IMR-90 (cell line): ENCODE measurements around the gene PPP3CA. TPM values are rescaled to one million over a fixed set of nuclear protein-coding genes. Genes with fewer than 3 reads are reported as not detected.

Experiments
- ATAC-seq: fragments of 200-7000 bp; cut with Tn5 transposase; 2 replicates; pipeline ENCODE4 v1.9.1; 2020; ENCODE audit warnings: low read depth, mild to moderate bottlenecking, moderate library complexity
- BruUV-seq: library from RNA; stranded (reverse); fragments of 400-500 nt; replicated peaks from 2 replicates; lab custom pipeline; 2021; lab: Mats Ljungman, UMichigan
- CTCF ChIA-PET: fragments of 300-600 bp; formaldehyde crosslinking; extraction: SDS; loops from one replicate; lab custom pipeline; 2021; ENCODE audit warnings: antibody characterized with exemption; lab: Yijun Ruan, JAX
- POLR2A ChIA-PET: fragments of 300-600 bp; sonication (Branson Sonifier 250); formaldehyde crosslinking; loops from one replicate; lab custom pipeline; 2022; ENCODE audit warnings: antibody characterized with exemption; ENCODE audit not compliant: unreplicated experiment; lab: Charles Lee
- DNase-seq: peaks from one replicate; pipeline ENCODE4 v3.0.0; 2013
- H2AFZ ChIP-seq: replicated peaks from 2 replicates; pipeline ENCODE3; 2013; ENCODE audit warnings: low read length, mild to moderate bottlenecking; ENCODE audit not compliant: poor library complexity
- H2AK5ac ChIP-seq: 2 replicates; pipeline ENCODE4 v1.6.1; 2013; ENCODE audit warnings: low read depth, low read length, inconsistent platforms
- H2AK9ac ChIP-seq: replicated peaks from 2 replicates; pipeline ENCODE3; 2013; ENCODE audit warnings: mild to moderate bottlenecking, low read depth, low read length, moderate library complexity; ENCODE audit not compliant: poor library complexity
- H2BK120ac ChIP-seq: 2 replicates; pipeline ENCODE4 v1.6.1; 2013; ENCODE audit warnings: low read depth, low read length, inconsistent platforms
- H2BK15ac ChIP-seq: 3 replicates; pipeline ENCODE4 v1.6.1; 2013; ENCODE audit warnings: low read depth, low read length, inconsistent platforms
- H2BK20ac ChIP-seq: 2 replicates; pipeline ENCODE4 v1.6.1; 2013; ENCODE audit warnings: low read depth, mild to moderate bottlenecking, inconsistent platforms, low read length, moderate library complexity
- H2BK5ac ChIP-seq: 2 replicates; pipeline ENCODE4 v1.6.1; 2013; ENCODE audit warnings: mild to moderate bottlenecking, low read depth, low read length, inconsistent platforms; ENCODE audit not compliant: poor library complexity, severe bottlenecking
- H3K14ac ChIP-seq: replicated peaks from 2 replicates; pipeline ENCODE4 v1.6.1; 2013; ENCODE audit warnings: low read depth, low read length, inconsistent platforms
- H3K18ac ChIP-seq: 2 replicates; pipeline ENCODE4 v1.6.1; 2013; ENCODE audit warnings: low read depth, low read length, control low read depth
- H3K23ac ChIP-seq: 2 replicates; pipeline ENCODE4 v1.6.1; 2013; ENCODE audit warnings: low read depth, low read length, inconsistent platforms
- H3K27ac ChIP-seq: 2 replicates; pipeline ENCODE4 v1.5.1; 2013; ENCODE audit warnings: mild to moderate bottlenecking, control low read depth, low read length; ENCODE audit not compliant: insufficient read depth
- H3K27me3 ChIP-seq: 2 replicates; pipeline ENCODE4 v1.6.1; 2013; ENCODE audit warnings: low read length; ENCODE audit not compliant: control insufficient read depth, insufficient read depth
- H3K36me3 ChIP-seq: 2 replicates; pipeline ENCODE4 v1.6.1; 2013; ENCODE audit warnings: low read length, mixed read lengths; ENCODE audit not compliant: control insufficient read depth, insufficient read depth
- H3K4ac ChIP-seq: 2 replicates; pipeline ENCODE4 v1.6.1; 2013; ENCODE audit warnings: low read depth, low read length, inconsistent platforms
- H3K4me1 ChIP-seq: 2 replicates; pipeline ENCODE4 v1.6.1; 2013; ENCODE audit warnings: low read length, mixed read lengths; ENCODE audit not compliant: control insufficient read depth, insufficient read depth
- H3K4me2 ChIP-seq: 2 replicates; pipeline ENCODE4 v1.6.1; 2013; ENCODE audit warnings: low read depth, mild to moderate bottlenecking, control low read depth, low read length, moderate library complexity
- H3K4me3 ChIP-seq: 2 replicates; pipeline ENCODE4 v1.5.1; 2013; ENCODE audit warnings: low read depth, mild to moderate bottlenecking, control low read depth, low read length, moderate library complexity; ENCODE audit not compliant: insufficient read depth
- H3K56ac ChIP-seq: 2 replicates; pipeline ENCODE4 v1.6.1; 2013; ENCODE audit warnings: low read length, inconsistent platforms; ENCODE audit not compliant: insufficient read depth; ENCODE audit errors: extremely low read depth
- H3K79me1 ChIP-seq, 2 experiments: 2 replicates each; pipeline ENCODE4 v1.6.1; 2013; ENCODE audit warnings: low read length in 2 of 2, inconsistent platforms in 1 of 2, low read depth in 1 of 2
- H3K9ac ChIP-seq: 2 replicates; pipeline ENCODE4 v1.6.1; 2013; ENCODE audit warnings: low read depth, low read length, control low read depth
- H3K9me1 ChIP-seq: 2 replicates; pipeline ENCODE4 v1.6.1; 2013; ENCODE audit warnings: low read length, inconsistent platforms; ENCODE audit not compliant: insufficient read depth
- H3K9me3 ChIP-seq: 2 replicates; pipeline ENCODE4 v1.6.1; 2013; ENCODE audit warnings: low read length; ENCODE audit not compliant: control insufficient read depth, insufficient read depth
- H4K20me1 ChIP-seq: 2 replicates; pipeline ENCODE4 v1.6.1; 2013; ENCODE audit warnings: low read length, inconsistent platforms; ENCODE audit not compliant: insufficient read depth
- H4K5ac ChIP-seq: 2 replicates; pipeline ENCODE4 v1.6.1; 2013; ENCODE audit warnings: mild to moderate bottlenecking, low read depth, low read length, control low read depth
- H4K8ac ChIP-seq, 2 experiments: 2 replicates each; pipeline ENCODE4 v1.6.1; 2013; ENCODE audit warnings: low read depth in 2 of 2, low read length in 2 of 2, control low read depth in 1 of 2, inconsistent platforms in 1 of 2
- H4K91ac ChIP-seq: 2 replicates; pipeline ENCODE4 v1.6.1; 2013; ENCODE audit warnings: low read depth, low read length, inconsistent platforms; ENCODE audit not compliant: insufficient read depth
- BHLHE40 ChIP-seq: fragments of 150-350 bp; IDR thresholded peaks from 2 replicates; pipeline ENCODE4 v1.6.1; 2016; ENCODE audit warnings: mild to moderate bottlenecking, low read depth, low read length
- CEBPB ChIP-seq: IDR thresholded peaks from 2 replicates; pipeline ENCODE4 v1.6.1; 2012; ENCODE audit warnings: low read depth, low read length, improper control_type of control experiment
- CHD1 ChIP-seq: IDR thresholded peaks from 2 replicates; pipeline ENCODE4 v1.6.1; 2012; ENCODE audit warnings: low read depth, low read length, improper control_type of control experiment
- CTCF ChIP-seq: conservative IDR thresholded peaks from 2 replicates; pipeline ENCODE4 v1.5.1; 2012; ENCODE audit warnings: mild to moderate bottlenecking, low read depth, low read length, improper control_type of control experiment
- ELK1 ChIP-seq: fragments of 150-350 bp; IDR thresholded peaks from 2 replicates; pipeline ENCODE4 v1.6.1; 2016; ENCODE audit warnings: low read depth, mild to moderate bottlenecking, low read length, moderate library complexity, borderline replicate concordance
- FOS ChIP-seq: fragments of 150-350 bp; IDR thresholded peaks from 2 replicates; pipeline ENCODE4 v1.6.1; 2016; ENCODE audit warnings: low read depth, low read length
- MAFK ChIP-seq: IDR thresholded peaks from 2 replicates; pipeline ENCODE4 v1.6.1; 2012; ENCODE audit warnings: low read depth, low read length, improper control_type of control experiment
- MAZ ChIP-seq: IDR thresholded peaks from 2 replicates; pipeline ENCODE4 v1.6.1; 2012; ENCODE audit warnings: low read depth, mild to moderate bottlenecking, low read length, improper control_type of control experiment, moderate library complexity, borderline replicate concordance
- MXI1 ChIP-seq: IDR thresholded peaks from 2 replicates; pipeline ENCODE4 v1.6.1; 2012; ENCODE audit warnings: low read depth, mild to moderate bottlenecking, low read length, moderate library complexity, borderline replicate concordance
- NFE2L2 ChIP-seq: fragments of 150-350 bp; IDR thresholded peaks from 2 replicates; pipeline ENCODE4 v1.6.1; 2016; ENCODE audit warnings: low read depth, mild to moderate bottlenecking, low read length
- RAD21 ChIP-seq: IDR thresholded peaks from 2 replicates; pipeline ENCODE4 v1.6.1; 2012; ENCODE audit warnings: low read length, improper control_type of control experiment
- RCOR1 ChIP-seq: IDR thresholded peaks from 2 replicates; pipeline ENCODE4 v1.6.1; 2012; ENCODE audit warnings: mild to moderate bottlenecking, low read length, improper control_type of control experiment; ENCODE audit not compliant: insufficient replicate concordance
- RFX5 ChIP-seq: IDR thresholded peaks from 2 replicates; pipeline ENCODE4 v1.8.0; 2012; ENCODE audit warnings: low read depth, mild to moderate bottlenecking, low read length, moderate library complexity
- USF2 ChIP-seq: fragments of 150-350 bp; IDR thresholded peaks from 2 replicates; pipeline ENCODE4 v1.6.1; 2017; ENCODE audit warnings: mild to moderate bottlenecking, antibody characterized with exemption, low read length, low read depth
- WGBS, 2 experiments: methylation state at CpG; one replicate each; pipeline versions ENCODE4 v1.1.5 to v1.1.7; 2013; ENCODE audit warnings: missing lambda C conversion rate in 2 of 2; ENCODE audit not compliant: insufficient read length in 1 of 2; ENCODE audit errors: extremely low coverage in 2 of 2; 5-methylcytosine and 5-hydroxymethylcytosine counted together
- dilution Hi-C: fragments of 300-500 bp; cut with HindIII; formaldehyde crosslinking; loops from one replicate; pipeline ENCODE4 v1.14.3; 2018; ENCODE audit warnings: low sequenced_read_pairs; ENCODE audit not compliant: unreplicated experiment
- in situ Hi-C: fragments of 300-500 bp; cut with MboI; formaldehyde crosslinking; loops from 3 replicates; pipeline ENCODE4 v1.14.3; 2019; ENCODE audit warnings: low sequenced_read_pairs, inconsistent platforms, mixed read lengths
- intact Hi-C: fragments of 100-400 bp; cut with micrococcal nuclease; formaldehyde crosslinking; loops from 2 replicates; pipeline ENCODE4 v1.10.0; 2022
- polyA plus RNA-seq, 3 experiments: library from polyadenylated mRNA; depleted of rRNA; stranded (reverse); fragments of >200 nt; gene quantifications; 2 replicates each; pipeline ENCODE4 v1.2.3, GENCODE V29; 2012; ENCODE audit warnings: low replicate concordance in 1 of 3
- total RNA-seq: library from RNA; depleted of rRNA; stranded (reverse); fragments of >200 nt; gene quantifications from 2 replicates; pipeline ENCODE4 v1.2.3, GENCODE V29; 2012

PPP3CA gene
- total and polyA plus RNA-seq, 2 of the 4 experiments (the other 2 are of a cell fraction): 14.5 to 48.6 TPM

DNA sequence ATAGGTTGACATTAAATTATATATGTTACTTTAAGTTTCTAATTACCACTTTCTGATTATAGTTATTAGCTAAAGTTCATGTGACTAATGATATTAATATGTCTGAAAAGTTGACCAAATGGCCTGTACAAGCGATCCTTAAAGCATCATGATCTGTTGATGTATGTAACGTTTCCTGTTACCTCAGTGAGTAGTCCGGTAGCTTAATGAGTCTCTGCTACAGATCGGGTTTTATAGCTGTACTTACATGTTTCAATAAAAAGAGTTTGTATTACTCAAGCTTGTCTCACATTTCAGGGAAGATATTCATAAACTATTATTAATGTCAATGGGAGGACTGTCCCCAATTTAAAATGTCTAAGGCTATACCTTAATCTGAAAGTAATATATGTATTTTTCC is 246.3 kb downstream of the PPP3CA start:
- dilution Hi-C loops: no loop called here
- no peak overlapping the region for H2BK5ac ChIP-seq

More for the DNA sequence above, 246.3 kb downstream of the PPP3CA start:
- Histone ChIP-seq H4K20me1 (no peaks in the 10 kb centered on the region), H3K4ac (no peak overlapping the region), H4K5ac (no peak overlapping the region), H3K27ac (no peak overlapping the region), H2AFZ (no peak overlapping the region), H4K91ac (no peak overlapping the region), H2BK15ac (no peak overlapping the region), H3K4me1 (peaks cover 3% of the 10 kb centered on the region), H3K9ac (no peak overlapping the region), H3K56ac (no peak overlapping the region), H3K79me1 (peaks cover 0 to 4% of the 10 kb centered on the region in 2 experiments; a peak in 2 of 4 replicates), H3K9me1 (0 out of 2 replicates have a peak, but pooled peaks cover 3% of the 10 kb centered on the region), H4K8ac (no peak overlapping the region), H3K36me3 (no peaks in the 10 kb centered on the region), H3K4me3 (no peak overlapping the region), H3K23ac (no peak overlapping the region), H3K18ac (no peak overlapping the region), H2BK120ac (no peak overlapping the region), H2AK9ac (no peak overlapping the region), H3K4me2 (no peak overlapping the region), H2AK5ac (no peak overlapping the region), H3K9me3 (no peaks in the 10 kb centered on the region), H3K14ac (no peak overlapping the region), H2BK20ac (no peak overlapping the region), H3K27me3 (no peaks in the 10 kb centered on the region)
- no CpG with 5 or more reads among the region's 4 CpGs for WGBS, 2 experiments
- intact Hi-C loops (no loop called here), in situ Hi-C loops (no loop called here)
- POLR2A ChIA-PET: no interaction called here
- DNase-seq: no peak
- no peak for ATAC-seq
- CTCF ChIA-PET: interaction anchor here (0.5 kb wide), 1 partner anchor 186 kb away, joined by 3 read pairs; no protein-coding TSS in a partner anchor
- no TSS peak for BruUV-seq
- TF ChIP-seq BHLHE40: no peak
- TF ChIP-seq MAZ: no peak
- TF ChIP-seq MAFK: no peak
- no peak for TF ChIP-seq RCOR1
- TF ChIP-seq RFX5: no peak
- no peak for TF ChIP-seq RAD21
- no peak for TF ChIP-seq MXI1
- no peak for TF ChIP-seq FOS
- TF ChIP-seq CEBPB: no peak
- no peak for TF ChIP-seq CTCF
- no peak for TF ChIP-seq CHD1
- no peak for TF ChIP-seq USF2
- TF ChIP-seq ELK1: no peak
- no peak for TF ChIP-seq NFE2L2
